HFF-Myc (cell line): ENCODE results near the gene C1QTNF8.

Experiments used
- DNase-seq: peaks from one replicate; pipeline ENCODE4 v3.0.0-alpha.2; 2011; ENCODE audit warnings: low read depth; ENCODE audit errors: extremely low read depth
- H3K4me3 ChIP-seq: replicated peaks from 2 replicates; pipeline ENCODE4 v1.5.1; 2011; ENCODE audit warnings: low read depth, mild to moderate bottlenecking, control low read depth, low read length
- CTCF ChIP-seq: IDR thresholded peaks from 2 replicates; pipeline ENCODE4 v1.5.1; 2012; ENCODE audit warnings: mild to moderate bottlenecking, low read depth, low read length, control low read depth; ENCODE audit errors: missing control alignments

Gene C1QTNF8

DNA sequence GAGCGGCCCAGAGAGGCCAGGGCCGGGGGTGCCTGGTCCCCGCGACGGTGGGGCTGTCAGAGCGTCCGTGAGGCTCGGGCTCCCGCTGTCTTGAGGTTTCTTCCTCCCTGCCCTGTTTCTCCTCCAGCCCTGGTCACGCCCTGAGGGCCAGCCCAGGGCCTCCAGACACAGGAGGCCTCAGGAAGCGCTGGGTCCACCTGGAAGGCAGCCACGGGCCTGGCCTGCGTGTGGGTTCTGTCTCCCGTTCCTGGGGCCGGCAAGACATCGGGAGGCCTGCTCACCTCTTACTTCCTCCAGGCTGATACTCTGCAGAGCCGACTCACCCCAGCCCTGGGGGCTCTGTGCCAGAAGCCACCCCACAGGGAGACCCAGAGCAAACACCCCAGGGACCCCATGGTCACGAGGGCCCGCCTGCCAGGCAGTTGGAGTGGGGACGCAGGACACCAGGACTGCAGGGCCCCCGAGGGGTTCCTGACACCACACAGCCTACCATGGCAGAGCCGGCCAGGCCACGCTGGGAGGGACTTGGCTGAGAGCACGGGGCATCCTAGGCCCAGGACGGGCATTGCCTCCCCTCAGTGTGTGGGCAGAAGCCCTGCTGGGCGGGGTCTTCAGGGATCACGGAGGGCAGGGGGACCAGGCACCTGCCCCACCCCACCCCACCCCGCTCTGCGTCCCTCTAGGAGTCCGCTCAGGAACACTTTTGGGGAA lies 37.9 kb upstream of the C1QTNF8 start:
- TF ChIP-seq CTCF: no peak
- H3K4me3 ChIP-seq: no peak overlapping the region
- no peak for DNase-seq

- no peak overlapping the region for H3K4me3 ChIP-seq
- TF ChIP-seq CTCF: no peak
- DNase-seq: no peak
These were observed 37.2 kb upstream of the C1QTNF8 start for GRCh38 chr16:1133271-1133670.

DNA sequence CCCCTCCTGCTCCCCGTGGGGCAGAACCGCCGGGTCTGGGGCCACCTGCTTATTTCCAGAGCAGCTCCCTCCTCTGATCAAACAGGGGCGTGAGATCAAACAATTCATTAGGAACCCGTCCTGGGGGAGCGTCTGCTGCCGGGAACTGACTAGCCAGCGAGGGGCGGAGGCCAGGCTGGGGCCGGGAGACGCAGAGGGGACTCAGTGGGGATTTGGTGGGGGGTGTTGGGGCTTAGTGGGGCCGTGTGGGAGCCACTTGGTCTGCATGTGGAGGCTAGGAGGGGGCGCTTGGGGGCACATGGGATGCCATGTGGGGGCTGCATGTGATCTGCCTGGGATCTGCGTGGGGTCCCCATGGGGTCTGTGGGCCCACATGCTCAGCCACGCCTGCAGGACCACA lies 36.4 kb upstream of the C1QTNF8 start:
- DNase-seq: no peak
- no peak overlapping the region for H3K4me3 ChIP-seq
- no peak for TF ChIP-seq CTCF

GRCh38 chr16:1131378-1131994 lies 35.4 kb upstream of the C1QTNF8 start:
- DNase-seq: no peak
- H3K4me3 ChIP-seq: no peak overlapping the region
- TF ChIP-seq CTCF: no peak

GRCh38 chr16:1130382-1130781 lies 34.3 kb upstream of the C1QTNF8 start:
- TF ChIP-seq CTCF: no peak
- H3K4me3 ChIP-seq: no peak overlapping the region
- no peak for DNase-seq

DNA sequence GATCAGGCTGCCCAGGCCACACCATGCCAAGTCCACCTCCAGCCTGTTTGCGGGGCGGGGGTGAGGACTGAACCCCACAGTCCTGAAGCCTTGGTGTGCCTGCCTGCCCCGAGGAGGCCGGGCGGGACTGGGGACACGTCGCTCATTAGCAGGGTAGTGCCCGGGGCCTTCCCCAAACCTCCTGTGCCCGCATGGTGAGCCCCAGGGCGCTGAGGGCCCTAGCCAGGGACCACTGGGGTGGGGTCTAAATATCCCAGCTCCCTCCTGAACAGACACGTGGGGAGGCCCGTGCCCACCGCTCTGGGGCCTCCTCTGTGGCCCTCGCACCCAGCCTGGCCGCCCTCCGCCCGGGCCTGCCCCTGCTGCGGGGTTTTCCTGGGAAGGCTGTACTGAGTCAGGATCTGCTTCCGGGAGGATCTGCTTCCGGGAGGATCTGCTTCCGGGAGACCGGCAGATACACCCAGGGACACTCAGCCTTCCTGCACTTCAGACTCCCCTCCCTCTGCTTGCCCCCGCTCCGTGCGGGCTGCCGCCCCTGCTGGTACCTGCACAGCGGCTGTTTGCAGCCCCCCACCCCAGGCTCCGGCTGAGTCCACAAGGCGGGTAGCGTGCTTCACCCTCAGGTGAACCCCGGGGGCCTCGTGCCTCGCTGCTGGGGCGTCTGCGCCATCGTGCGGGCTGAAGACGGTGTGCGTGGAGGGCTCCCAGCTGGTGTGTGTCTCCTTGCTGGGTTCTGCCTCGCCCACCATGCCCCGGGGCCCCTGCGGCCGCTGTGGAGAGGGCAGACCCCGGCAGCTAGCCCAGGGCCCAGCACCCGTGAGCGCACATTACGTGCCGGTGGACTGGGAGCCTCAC lies 33.3 kb upstream of the C1QTNF8 start:
- no peak for TF ChIP-seq CTCF
- no peak for DNase-seq
- H3K4me3 ChIP-seq: no peak overlapping the region
